Activated CD4-positive, alpha-beta T cell treated with anti-CD3 and anti-CD28 coated beads, Interleukin-2, Interleukin-4, amounts not matched to agents 100 ng/mL and 50 ng/mL, durations not matched to agents 16 hours and 8 hours (primary cell): ENCODE results near the gene LHX2.

Source experiments
- DNase-seq: peaks from one replicate; pipeline ENCODE4 v3.0.0-alpha.2; 2020; ENCODE audit warnings: low spot score

Gene LHX2

GRCh38 chr9:123999661-124000060 is 11.9 kb upstream of the LHX2 start:
- no peak for DNase-seq

GRCh38 chr9:124000161-124000783 is 11.3 kb upstream of the LHX2 start:
- DNase-seq = no peak

- no peak for DNase-seq
These were observed 10.6 kb upstream of the LHX2 start for GRCh38 chr9:124000784-124001457.

- no peak for DNase-seq
These were observed 10.1 kb upstream of the LHX2 start for GRCh38 chr9:124001458-124001799.

GRCh38 chr9:124001866-124002525 is 9.6 kb upstream of the LHX2 start:
- DNase-seq = no peak

GRCh38 chr9:124003636-124004349 is 7.8 kb upstream of the LHX2 start:
- no peak for DNase-seq

- no peak for DNase-seq
These were observed 7.0 kb upstream of the LHX2 start for GRCh38 chr9:124004593-124004992.

- DNase-seq = no peak
These were observed 6.4 kb upstream of the LHX2 start for GRCh38 chr9:124005029-124005771.

GRCh38 chr9:124006448-124007361 is 4.9 kb upstream of the LHX2 start:
- no peak for DNase-seq

- DNase-seq = no peak
These were observed 3.8 kb upstream of the LHX2 start for GRCh38 chr9:124007565-124008302.

GRCh38 chr9:124008303-124008693 is 3.3 kb upstream of the LHX2 start:
- DNase-seq = peak; percentile 37

- no peak for DNase-seq
These were observed 2.7 kb upstream of the LHX2 start for GRCh38 chr9:124008694-124009530.

GRCh38 chr9:124009531-124010217 is 1.9 kb upstream of the LHX2 start:
- no peak for DNase-seq

- no peak for DNase-seq
These were observed 1.3 kb upstream of the LHX2 start for GRCh38 chr9:124010303-124010664.

- DNase-seq = no peak
These were observed 775 bp upstream of the LHX2 start for GRCh38 chr9:124010665-124011321.

GRCh38 chr9:124012368-124013301 is 1.1 kb downstream of the LHX2 start:
- DNase-seq = no peak
